Psoas muscle (tissue), 8 donors: Measurements from ENCODE around the gene NUP43. TPM values are rescaled to one million over a fixed set of nuclear protein-coding genes. Genes with fewer than 3 reads are reported as not detected.

Source experiments
- ATAC-seq, 4 donors: fragments of 200-7000 bp; cut with Tn5 transposase; one replicate each; pipeline ENCODE4 v1.9.1; 2020; ENCODE audit warnings: moderate library complexity in 3 of 4, mild to moderate bottlenecking in 2 of 4
- DNase-seq, 2 donors: peaks; one replicate each; pipeline ENCODE4 v3.0.0-alpha.2; 2020
- H3K27ac ChIP-seq: fragments of 200-600 bp; one replicate; pipeline ENCODE4 v1.8.0; 2022
- H3K27me3 ChIP-seq, 3 donors: fragments of 200-600 bp in 1 of 3; one replicate each; pipeline versions ENCODE4 v1.6.1 to v1.8.0; 2013 to 2022; ENCODE audit warnings: low read length in 2 of 3, mild to moderate bottlenecking in 2 of 3, moderate library complexity in 1 of 3; ENCODE audit not compliant: insufficient read depth in 3 of 3
- H3K36me3 ChIP-seq, 2 donors: fragments of 200-600 bp in 1 of 2; one replicate each; pipeline versions ENCODE4 v1.6.1 to v1.8.0; 2013 to 2022; ENCODE audit warnings: low read depth in 1 of 2, mild to moderate bottlenecking in 1 of 2, moderate library complexity in 1 of 2; ENCODE audit not compliant: insufficient read depth in 1 of 2
- H3K4me1 ChIP-seq: fragments of 200-600 bp; one replicate; pipeline ENCODE4 v1.8.0; 2022
- H3K4me3 ChIP-seq: fragments of 200-600 bp; one replicate; pipeline ENCODE4 v1.8.0; 2022; ENCODE audit warnings: mild to moderate bottlenecking
- H3K9me3 ChIP-seq: fragments of 200-600 bp; one replicate; pipeline ENCODE4 v1.8.0; 2022
- CTCF ChIP-seq: fragments of 200-600 bp; IDR thresholded peaks from one replicate; pipeline ENCODE4 v1.8.0; 2022; ENCODE audit warnings: antibody characterized with exemption
- WGBS, 3 donors: extraction: QIAGEN DNeasy Blood & Tissue Kit; methylation state at CpG; one replicate each; pipeline versions ENCODE4 v1.1.6 to v1.1.7; 2013; 5-methylcytosine and 5-hydroxymethylcytosine counted together
- intact Hi-C, 2 donors: fragments of 100-400 bp; cut with DNase I; formaldehyde crosslinking; loops; one replicate each; pipeline versions ENCODE4 v1.11.0 to v1.14.2; 2022
- polyA plus RNA-seq, 3 donors: library from polyadenylated mRNA; stranded (reverse); fragments of 200-250 nt; gene quantifications; one replicate each; pipeline ENCODE4 v1.2.3, GENCODE V29; 2013
- total RNA-seq, 4 donors: library from RNA; stranded (reverse); fragmentation: NEBNext Ultra II Directional in 2 of 4; extraction: Animal tissue kit (Norgen Biotek cat#: 25700) in 2 of 4; gene quantifications; one replicate each; pipeline versions ENCODE4 v1.2.1 to v1.2.4, GENCODE V29; 2021 to 2023
- donor health status: healthy with polysubstance abuse.
- donor health status: DM: no; HTN: no; CAD: no; lungs with moderate emphysema.
- donor health status: Bipolar disorder and iron deficiency.
- donor health status: healthy.
- donor health status: DM: yes; HTN: yes; CAD: no.
- donor health status: DM: no; HTN: no; CAD: no.
- donor health status: DM: no; HTN: no; CAD: no.
- donor health status: DM: yes; HTN: yes; CAD: no.

Gene NUP43
- total and polyA plus RNA-seq, 7 donors: 7.3 to 26.8 (median 17.4) TPM

- no peaks in the 10 kb centered on the region for H3K4me1 ChIP-seq
- H3K4me3 ChIP-seq: no peak overlapping the region
- DNase-seq (no peak), ATAC-seq (no peak)
- H3K27ac ChIP-seq: no peak overlapping the region
- no peaks in the 10 kb centered on the region for H3K27me3 ChIP-seq
- 60 to 90% (median 69%) methylated on average over 3 of the region's 3 CpGs for WGBS, 3 donors
- peaks cover 10% of the 10 kb centered on the region for H3K9me3 ChIP-seq
- TF ChIP-seq CTCF: no peak
- H3K36me3 ChIP-seq: peaks cover 0 to 24% of the 10 kb centered on the region in 2 donors
- intact Hi-C loops: no loop called here
These were observed 19.9 kb upstream of the NUP43 start for GRCh38 chr6:149766156-149766769.

GRCh38 chr6:149763866-149764265 lies 17.5 kb upstream of the NUP43 start:
- intact Hi-C loops: no loop called here
- Histone ChIP-seq H3K4me3 (no peak overlapping the region), H3K9me3 (peaks cover 10% of the 10 kb centered on the region), H3K4me1 (no peaks in the 10 kb centered on the region), H3K36me3 (peaks cover 0 to 28% of the 10 kb centered on the region in 2 donors), H3K27ac (no peak overlapping the region), H3K27me3 (no peaks in the 10 kb centered on the region)
- TF ChIP-seq CTCF: no peak
- ATAC-seq: no peak
- DNase-seq: no peak

GRCh38 chr6:149761438-149761837 lies 15.1 kb upstream of the NUP43 start:
- WGBS, 3 donors: 91 to 96% (median 95%) methylated on average over 1 of the region's 1 CpG

GRCh38 chr6:149756261-149756636 lies 9.9 kb upstream of the NUP43 start:
- Histone ChIP-seq H3K9me3 (no peaks in the 10 kb centered on the region), H3K36me3 (peaks cover 0 to 16% of the 10 kb centered on the region in 2 donors), H3K4me3 (no peak overlapping the region), H3K27me3 (no peaks in the 10 kb centered on the region), H3K27ac (peak overlapping the region; percentile 72), H3K4me1 (peaks cover 49% of the 10 kb centered on the region)
- no peak for TF ChIP-seq CTCF
- intact Hi-C loops: no loop called here
- DNase-seq (no peak), ATAC-seq (no peak)
- 91 to 97% (median 94%) methylated on average over 6 to 7 of the region's 7 CpGs for WGBS, 3 donors

More at GRCh38 chr6:149761438-149761837, 15.1 kb upstream of the NUP43 start:
- Histone ChIP-seq H3K27me3 (no peaks in the 10 kb centered on the region), H3K4me3 (no peak overlapping the region), H3K36me3 (peaks cover 0 to 16% of the 10 kb centered on the region in 2 donors), H3K27ac (no peak overlapping the region), H3K4me1 (peaks cover 6% of the 10 kb centered on the region), H3K9me3 (peaks cover 10% of the 10 kb centered on the region)
- TF ChIP-seq CTCF: no peak
- DNase-seq (no peak), ATAC-seq (no peak)
- intact Hi-C loops: no loop called here
